Sciatic nerve (tissue), 2 donors: ENCODE results near the gene ATP6V0A1. TPM values are rescaled to one million over a fixed set of nuclear protein-coding genes. Genes with fewer than 3 reads are reported as not detected.
"Not testable (repeated sequence)": the region's sequence is repeated elsewhere in the genome, so short reads cannot be mapped to it uniquely, and the experiment has no call there.

ENCODE experiments used
- ATAC-seq: fragments of 200-7000 bp; cut with Tn5 transposase; one replicate; pipeline ENCODE4 v1.9.1; 2020; ENCODE audit warnings: mild to moderate bottlenecking, moderate library complexity
- DNase-seq: peaks from one replicate; pipeline ENCODE4 v3.0.0-alpha.2; 2020; ENCODE audit warnings: low spot score
- intact Hi-C: fragments of 100-400 bp; cut with DNase I; formaldehyde crosslinking; loops from one replicate; pipeline ENCODE4 v1.14.2; 2022
- total RNA-seq: library from RNA; stranded (reverse); fragmentation: NEBNext Ultra II Directional; extraction: Animal tissue kit (Norgen Biotek cat#: 25700); gene quantifications from one replicate; pipeline ENCODE4 v1.2.1, GENCODE V29; 2021
- donor health status: DM: no; HTN: no; CAD: no.
- donor health status: DM: no; HTN: no; CAD: no.

The ATP6V0A1 gene
- total RNA-seq, 1 donor from 2014 or later: 115 TPM

- DNase-seq: peak; percentile 62
- peak; percentile 64 for ATAC-seq
- intact Hi-C loops: loop anchor here (5.0 kb wide), 1 partner anchor 204 kb away; no protein-coding TSS in a partner anchor
Measured at GRCh38 chr17:42526031-42526444, 67.4 kb downstream of the ATP6V0A1 start.

- intact Hi-C loops: loop anchor here (5.0 kb wide), 1 partner anchor 206 kb away; no protein-coding TSS in a partner anchor
- ATAC-seq (no peak), DNase-seq (no peak)
Measured at GRCh38 chr17:42527932-42528331, 69.3 kb downstream of the ATP6V0A1 start.

GRCh38 chr17:42529061-42529460, 70.4 kb downstream of the ATP6V0A1 start:
- no peak for ATAC-seq
- intact Hi-C loops: loop anchor here (5.0 kb wide), 1 partner anchor 207 kb away; no protein-coding TSS in a partner anchor
- DNase-seq: no peak

- no peak for DNase-seq
- no peak for ATAC-seq
- intact Hi-C loops: no loop called here
Measured at GRCh38 chr17:42530952-42531454, 72.3 kb downstream of the ATP6V0A1 start.

- DNase-seq (peak; percentile 78), ATAC-seq (no peak)
- intact Hi-C loops: no loop called here
Measured at GRCh38 chr17:42531455-42532354, 73.0 kb downstream of the ATP6V0A1 start.

- ATAC-seq (peak; percentile 1), DNase-seq (no peak)
- intact Hi-C loops: no loop called here
Measured at GRCh38 chr17:42535155-42536047, 76.7 kb downstream of the ATP6V0A1 start.

- intact Hi-C loops: no loop called here
- DNase-seq: peak; percentile 99
- peak; percentile 95 for ATAC-seq
Measured at GRCh38 chr17:42536048-42536371, 77.3 kb downstream of the ATP6V0A1 start, which contains the start of gene NAGLU. NAGLU (plus strand) TSS chr17:42536241; CDS start chr17:42536273, 32 bp downstream.

- ATAC-seq: peak; percentile 77
- DNase-seq: peak; percentile 91
- intact Hi-C loops: no loop called here
Measured at GRCh38 chr17:42536372-42537155, 77.9 kb downstream of the ATP6V0A1 start.

- ATAC-seq (no peak), DNase-seq (peak; percentile 69)
- intact Hi-C loops: no loop called here
Measured at GRCh38 chr17:42537156-42537805, 78.6 kb downstream of the ATP6V0A1 start.

GRCh38 chr17:42537826-42538451, 79.3 kb downstream of the ATP6V0A1 start:
- intact Hi-C loops: no loop called here
- no peak for ATAC-seq
- no peak for DNase-seq

GRCh38 chr17:42538482-42538881, 79.8 kb downstream of the ATP6V0A1 start:
- intact Hi-C loops: no loop called here
- ATAC-seq: no peak

GRCh38 chr17:42540558-42540957, 81.9 kb downstream of the ATP6V0A1 start:
- DNase-seq, intact Hi-C loops, ATAC-seq: not testable (repeated sequence)

More at GRCh38 chr17:42538482-42538881, 79.8 kb downstream of the ATP6V0A1 start:
- peak; percentile 58 for DNase-seq

- intact Hi-C loops: no loop called here
- DNase-seq (no peak), ATAC-seq (no peak)
Measured at GRCh38 chr17:42541041-42541833, 82.6 kb downstream of the ATP6V0A1 start.

GRCh38 chr17:42543190-42544079, 84.8 kb downstream of the ATP6V0A1 start:
- ATAC-seq: no peak
- intact Hi-C loops: no loop called here

GRCh38 chr17:42544874-42545283, 86.2 kb downstream of the ATP6V0A1 start:
- DNase-seq: no peak
- ATAC-seq: no peak
- intact Hi-C loops: no loop called here

More at GRCh38 chr17:42543190-42544079, 84.8 kb downstream of the ATP6V0A1 start:
- DNase-seq: no peak
